Testis (tissue), 3 donors: ENCODE results near the gene PIEZO2. TPM values are rescaled to one million over a fixed set of nuclear protein-coding genes. Genes with fewer than 3 reads are reported as not detected.

Source experiments
- DNase-seq: peaks from one replicate; pipeline ENCODE4 v3.0.0-alpha.2; 2019
- H3K27ac ChIP-seq, 2 donors: fragments of 200-600 bp; sonication (generic); one replicate each; pipeline ENCODE4 v1.5.1; 2019
- H3K27me3 ChIP-seq: fragments of 200-600 bp; sonication (generic); one replicate; pipeline ENCODE4 v1.5.1; 2019
- H3K36me3 ChIP-seq: fragments of 200-600 bp; sonication (generic); one replicate; pipeline ENCODE4 v1.5.1; 2017; ENCODE audit warnings: low read depth; ENCODE audit errors: missing control alignments
- H3K4me1 ChIP-seq: fragments of 200-600 bp; sonication (generic); one replicate; pipeline ENCODE4 v1.5.1; 2019
- H3K4me3 ChIP-seq, 2 donors: fragments of 200-600 bp; sonication (generic); one replicate each; pipeline ENCODE4 v1.5.1; 2017 to 2019
- H3K9me3 ChIP-seq: fragments of 200-600 bp; sonication (generic); one replicate; pipeline ENCODE4 v1.5.1; 2017
- POLR2A ChIP-seq: fragments of 450-650 bp; IDR thresholded peaks from one replicate; pipeline ENCODE4 v1.6.1; 2017; ENCODE audit warnings: antibody characterized with exemption, mild to moderate bottlenecking, moderate library complexity
- WGBS, 2 donors: methylation state at CpG; one replicate each; pipeline ENCODE4 v1.1.5; 2018; 5-methylcytosine and 5-hydroxymethylcytosine counted together
- intact Hi-C: fragments of 100-400 bp; cut with DNase I; formaldehyde crosslinking; loops from one replicate; pipeline ENCODE4 v1.15.1; 2023; ENCODE audit warnings: low total_unique reads
- polyA plus RNA-seq: library from polyadenylated mRNA; stranded (reverse); fragments of 350-450 nt; fragmentation: Illumina TruSeq; extraction: RNeasy Lipid Tissue Mini Kit (QIAGEN cat#74804); gene quantifications from one replicate; pipeline ENCODE4 v1.2.3, GENCODE V29; 2014; ENCODE audit warnings: low read depth, low replicate concordance; ENCODE audit not compliant: insufficient read depth
- total RNA-seq, 2 donors: library from RNA; depleted of rRNA; stranded (reverse); fragments of >200 nt; gene quantifications; one replicate each; pipeline ENCODE4 v1.2.3, GENCODE V29; 2016
- TF ChIP-seq, protein P1 (sequence below), 3 experiments: fragments of 450-650 bp in 2 of 3; fragments of 200-600 bp in 1 of 3; sonication (generic) in 1 of 3; IDR thresholded peaks; one replicate each; pipeline ENCODE4 v1.5.1; 2016 to 2019; ENCODE audit warnings: antibody characterized with exemption in 3 of 3, mild to moderate bottlenecking in 2 of 3, moderate library complexity in 1 of 3

Gene PIEZO2
- total and polyA plus RNA-seq, 3 donors from 2014 or later: 2.3 to 3.5 (median 3.0) TPM

DNA sequence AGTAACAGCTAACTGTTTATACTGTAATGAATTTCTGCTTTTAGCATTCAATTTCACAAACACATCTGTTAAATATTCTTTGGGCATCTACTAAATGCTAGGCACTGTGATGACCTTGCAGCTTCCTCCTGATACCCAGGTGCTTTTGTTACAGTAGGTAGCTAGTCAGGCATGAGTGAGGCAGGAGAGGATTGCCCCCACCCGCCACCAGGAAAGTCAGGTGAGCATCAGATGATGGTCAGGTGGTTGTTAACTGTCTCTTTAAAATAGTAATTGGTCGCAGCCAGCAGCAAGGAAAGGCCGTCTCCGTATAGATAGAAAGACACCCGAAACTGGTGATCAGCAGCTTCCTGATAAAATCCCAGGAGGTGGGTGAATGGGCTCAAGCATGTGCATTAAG, 255.6 kb downstream of the PIEZO2 start:
- H3K27me3 ChIP-seq: no peaks in the 10 kb centered on the region
- no peaks in the 10 kb centered on the region for H3K36me3 ChIP-seq
- intact Hi-C loops: no loop called here
- DNase-seq: no peak
- TF ChIP-seq POLR2A: no peak
- TF ChIP-seq, protein P1, sequence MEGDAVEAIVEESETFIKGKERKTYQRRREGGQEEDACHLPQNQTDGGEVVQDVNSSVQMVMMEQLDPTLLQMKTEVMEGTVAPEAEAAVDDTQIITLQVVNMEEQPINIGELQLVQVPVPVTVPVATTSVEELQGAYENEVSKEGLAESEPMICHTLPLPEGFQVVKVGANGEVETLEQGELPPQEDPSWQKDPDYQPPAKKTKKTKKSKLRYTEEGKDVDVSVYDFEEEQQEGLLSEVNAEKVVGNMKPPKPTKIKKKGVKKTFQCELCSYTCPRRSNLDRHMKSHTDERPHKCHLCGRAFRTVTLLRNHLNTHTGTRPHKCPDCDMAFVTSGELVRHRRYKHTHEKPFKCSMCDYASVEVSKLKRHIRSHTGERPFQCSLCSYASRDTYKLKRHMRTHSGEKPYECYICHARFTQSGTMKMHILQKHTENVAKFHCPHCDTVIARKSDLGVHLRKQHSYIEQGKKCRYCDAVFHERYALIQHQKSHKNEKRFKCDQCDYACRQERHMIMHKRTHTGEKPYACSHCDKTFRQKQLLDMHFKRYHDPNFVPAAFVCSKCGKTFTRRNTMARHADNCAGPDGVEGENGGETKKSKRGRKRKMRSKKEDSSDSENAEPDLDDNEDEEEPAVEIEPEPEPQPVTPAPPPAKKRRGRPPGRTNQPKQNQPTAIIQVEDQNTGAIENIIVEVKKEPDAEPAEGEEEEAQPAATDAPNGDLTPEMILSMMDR (IDR thresholded peaks at IDR 0.05): no peak
- WGBS, 2 donors: 78 to 79% methylated on average over 5 of the region's 5 CpGs
- no peaks in the 10 kb centered on the region for H3K4me1 ChIP-seq
- H3K9me3 ChIP-seq: no peaks in the 10 kb centered on the region
- H3K27ac ChIP-seq: no peak overlapping the region
- H3K4me3 ChIP-seq: no peak overlapping the region

DNA sequence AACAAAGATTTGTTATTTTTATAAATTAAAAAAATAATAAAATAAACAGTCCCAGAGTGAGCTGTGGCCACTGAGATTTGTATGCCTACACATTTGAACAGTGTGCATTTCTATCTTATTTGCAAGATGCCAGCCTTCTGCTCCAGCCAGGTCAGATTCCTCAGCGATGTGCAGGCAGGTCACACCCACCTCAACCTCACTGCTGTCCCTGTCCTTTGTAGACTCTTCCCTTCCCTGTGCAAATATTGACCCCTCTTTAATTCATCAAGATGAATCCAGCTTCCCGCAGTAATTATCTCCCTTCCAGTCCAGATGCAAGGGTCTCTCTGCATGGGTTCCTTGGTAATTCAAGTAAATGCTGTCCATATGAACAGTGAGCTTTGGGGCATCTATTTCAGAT, 256.2 kb downstream of the PIEZO2 start:
- no peak for DNase-seq
- intact Hi-C loops: no loop called here
- Histone ChIP-seq H3K27me3 (no peaks in the 10 kb centered on the region), H3K4me1 (no peaks in the 10 kb centered on the region), H3K4me3 (no peak overlapping the region), H3K27ac (no peak overlapping the region), H3K9me3 (no peaks in the 10 kb centered on the region), H3K36me3 (no peaks in the 10 kb centered on the region)
- 35 to 44% methylated on average over 2 of the region's 2 CpGs for WGBS, 2 donors
- no peak for TF ChIP-seq POLR2A
- TF ChIP-seq, protein P1 (IDR thresholded peaks at IDR 0.05): no peak

DNA sequence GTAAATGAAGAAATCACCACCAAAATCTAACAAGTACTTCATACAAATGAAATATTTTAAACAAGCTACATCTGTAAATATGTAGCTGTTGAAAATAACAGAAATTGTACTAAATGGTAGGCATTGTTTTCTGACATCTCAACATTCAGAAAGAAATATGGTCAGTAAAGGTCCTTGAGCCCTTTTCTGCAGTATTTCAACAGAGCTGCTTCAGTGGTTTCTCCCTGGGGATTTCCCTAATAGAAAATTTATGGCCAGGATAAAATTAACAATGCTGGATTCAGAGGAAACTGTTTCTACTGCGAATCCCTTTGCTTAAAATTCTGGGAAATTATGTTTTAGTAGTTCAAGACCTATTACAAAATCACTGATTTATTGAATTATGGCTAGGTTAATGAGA, 256.6 kb downstream of the PIEZO2 start:
- WGBS, 2 donors: 23 to 34% methylated on average over 1 of the region's 1 CpG
- TF ChIP-seq, protein P1 (IDR thresholded peaks at IDR 0.05): no peak
- no peak for TF ChIP-seq POLR2A
- Histone ChIP-seq H3K9me3 (no peaks in the 10 kb centered on the region), H3K27me3 (no peaks in the 10 kb centered on the region), H3K4me3 (no peak overlapping the region), H3K36me3 (no peaks in the 10 kb centered on the region), H3K27ac (no peak overlapping the region), H3K4me1 (no peaks in the 10 kb centered on the region)
- intact Hi-C loops: no loop called here
- DNase-seq: no peak

DNA sequence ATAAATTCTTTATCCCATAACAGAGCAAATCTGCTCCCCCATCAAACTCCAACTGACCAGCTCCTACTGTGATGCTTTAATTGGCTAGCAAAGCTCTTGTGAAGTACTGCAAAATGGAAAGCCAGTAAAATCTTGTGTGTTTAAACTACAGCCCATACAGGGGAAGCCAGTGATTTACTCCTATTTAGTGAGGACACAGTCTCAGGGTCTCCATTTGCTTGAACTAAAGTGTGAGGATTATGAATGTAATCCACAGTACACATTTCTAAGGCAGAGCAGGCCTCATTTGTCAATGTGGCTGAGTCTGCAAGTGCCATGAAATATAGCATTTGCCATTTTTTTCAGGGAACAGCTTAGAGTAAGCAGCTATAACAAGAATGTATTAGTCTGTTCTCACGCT, 259.3 kb downstream of the PIEZO2 start:
- Histone ChIP-seq H3K9me3 (no peaks in the 10 kb centered on the region), H3K4me3 (no peak overlapping the region), H3K4me1 (no peaks in the 10 kb centered on the region), H3K27ac (no peak overlapping the region), H3K36me3 (no peaks in the 10 kb centered on the region), H3K27me3 (no peaks in the 10 kb centered on the region)
- 94 to 95% methylated on average over 1 of the region's 1 CpG for WGBS, 2 donors
- no peak for DNase-seq
- TF ChIP-seq, protein P1 (IDR thresholded peaks at IDR 0.05): no peak
- no peak for TF ChIP-seq POLR2A
- intact Hi-C loops: no loop called here

DNA sequence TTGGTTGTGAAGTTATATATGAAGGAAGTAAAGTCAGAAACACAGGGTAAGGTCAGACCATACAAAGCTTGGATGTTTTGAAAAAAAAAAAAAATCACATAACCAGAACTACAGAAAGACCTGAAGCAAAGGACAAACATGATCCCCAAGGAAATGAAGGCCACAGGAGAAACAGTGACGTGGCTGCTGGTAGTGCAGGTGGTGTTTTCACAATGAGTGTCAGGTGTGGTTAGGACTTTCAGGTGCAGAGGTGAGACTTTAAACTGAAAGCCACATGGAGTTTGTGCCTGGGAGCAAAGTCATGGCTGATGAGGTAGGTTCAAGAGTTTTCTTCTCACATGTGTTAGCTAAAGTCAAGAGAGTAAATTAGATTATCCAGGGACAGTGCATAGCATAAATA, 270.7 kb downstream of the PIEZO2 start:
- DNase-seq: no peak
- H3K4me1 ChIP-seq: no peaks in the 10 kb centered on the region
- H3K27ac ChIP-seq: no peak overlapping the region
- H3K4me3 ChIP-seq: no peak overlapping the region
- intact Hi-C loops: no loop called here
- no peaks in the 10 kb centered on the region for H3K27me3 ChIP-seq
- no peaks in the 10 kb centered on the region for H3K36me3 ChIP-seq
- no peak for TF ChIP-seq POLR2A
- TF ChIP-seq, protein P1 (IDR thresholded peaks at IDR 0.05): no peak
- WGBS, 2 donors: 91 to 94% methylated on average over 1 of the region's 1 CpG
- no peaks in the 10 kb centered on the region for H3K9me3 ChIP-seq
